Activated B cell treated with CpG ODN at 0.5 μM for 24 hours (primary cell): ENCODE data around the gene ZC3H8. TPM values are rescaled to one million over a fixed set of nuclear protein-coding genes. Genes with fewer than 3 reads are reported as not detected.

Source experiments
- ATAC-seq: fragments of 200-7000 bp; cut with Tn5 transposase; one replicate; pipeline ENCODE4 v1.10.0; 2021; ENCODE audit warnings: low read depth, mild to moderate bottlenecking, moderate library complexity
- CTCF ChIA-PET: fragments of 350-600 bp; sonication (Branson Sonifier 250); formaldehyde crosslinking; loops from one replicate; lab custom pipeline; 2021; ENCODE audit warnings: antibody characterized with exemption; lab: Charles Lee
- POLR2A ChIA-PET: fragments of 350-600 bp; sonication (Branson Sonifier 250); formaldehyde crosslinking; loops from one replicate; lab custom pipeline; 2021; ENCODE audit warnings: antibody characterized with exemption; lab: Charles Lee
- DNase-seq: peaks from one replicate; pipeline ENCODE4 v3.0.0; 2022
- H3K27ac Mint-ChIP-seq: one replicate; pipeline ENCODE4 v1.8.0; 2020; ENCODE audit warnings: mixed read lengths
- H3K27me3 Mint-ChIP-seq: one replicate; pipeline ENCODE4 v1.8.0; 2021; ENCODE audit warnings: mixed read lengths
- H3K36me3 Mint-ChIP-seq: one replicate; pipeline ENCODE4 v1.8.0; 2021; ENCODE audit warnings: low read depth, mixed read lengths
- H3K4me1 Mint-ChIP-seq: one replicate; pipeline ENCODE4 v1.8.0; 2021; ENCODE audit warnings: mixed read lengths
- H3K4me3 Mint-ChIP-seq: one replicate; pipeline ENCODE4 v1.8.0; 2020; ENCODE audit warnings: mild to moderate bottlenecking, mixed read lengths
- H3K9me3 Mint-ChIP-seq: one replicate; pipeline ENCODE4 v1.8.0; 2020; ENCODE audit warnings: mixed read lengths
- CTCF ChIP-seq: fragments of 200-600 bp; IDR thresholded peaks from one replicate; pipeline ENCODE4 v1.8.0; 2022; ENCODE audit warnings: antibody characterized with exemption, mild to moderate bottlenecking
- intact Hi-C: fragments of 100-400 bp; cut with micrococcal nuclease; formaldehyde crosslinking; loops from one replicate; pipeline ENCODE4 v1.15.1; 2024
- total RNA-seq: library from RNA; stranded (reverse); gene quantifications from 2 replicates; pipeline ENCODE4 v1.2.3, GENCODE V29; 2022

ZC3H8 gene
- total RNA-seq, 1 donor from 2014 or later = 25.7 TPM

- CTCF ChIA-PET = no interaction called here
- H3K9me3 Mint-ChIP-seq = peaks cover 4% of the 10 kb centered on the region
- no peak overlapping the region for H3K4me3 Mint-ChIP-seq
- POLR2A ChIA-PET = interaction anchor here (0.7 kb wide), 1 partner anchor 14 kb away, joined by 6 read pairs; no protein-coding TSS in a partner anchor
- ATAC-seq (no peak), DNase-seq (no peak)
- intact Hi-C loops = no loop called here
- H3K27ac Mint-ChIP-seq = no peak overlapping the region
- no peaks in the 10 kb centered on the region for H3K27me3 Mint-ChIP-seq
- peaks cover 14% of the 10 kb centered on the region for H3K4me1 Mint-ChIP-seq
- H3K36me3 Mint-ChIP-seq = no peaks in the 10 kb centered on the region
- no peak for TF ChIP-seq CTCF
These were observed 91.9 kb downstream of the ZC3H8 start for GRCh38 chr2:112162956-112163355.

- no peak for TF ChIP-seq CTCF
- peaks cover 4% of the 10 kb centered on the region for H3K9me3 Mint-ChIP-seq
- H3K4me1 Mint-ChIP-seq = peaks cover 15% of the 10 kb centered on the region
- H3K36me3 Mint-ChIP-seq = no peaks in the 10 kb centered on the region
- intact Hi-C loops = no loop called here
- ChIA-PET POLR2A (interaction anchor here (0.7 kb wide), 2 partner anchors 15 to 43 kb away, joined by 3 to 6 read pairs; no protein-coding TSS in a partner anchor), CTCF (no interaction called here)
- no peak overlapping the region for H3K4me3 Mint-ChIP-seq
- no peak for DNase-seq
- no peaks in the 10 kb centered on the region for H3K27me3 Mint-ChIP-seq
- ATAC-seq = no peak
- no peak overlapping the region for H3K27ac Mint-ChIP-seq
These were observed 92.5 kb downstream of the ZC3H8 start for GRCh38 chr2:112162341-112162740.

Other genes with a start within 250 kb of the ZC3H8 start
- gene TMEM87B, start 199.8 kb downstream of the ZC3H8 start, total RNA-seq = 19.8 and 20.0 TPM in 2 replicates
- gene FBLN7, start 116.7 kb downstream of the ZC3H8 start, total RNA-seq = 0.31 and 0.71 TPM in 2 replicates
- 7.0 and 7.3 TPM in 2 replicates for gene ZC3H6, start 20.6 kb upstream of the ZC3H8 start, total RNA-seq
- 16.4 and 26.6 TPM in 2 replicates for gene RGPD8, start 178.6 kb upstream of the ZC3H8 start, total RNA-seq
- gene TTL, start 227.1 kb upstream of the ZC3H8 start, total RNA-seq = 16.0 and 20.8 TPM in 2 replicates